Liver (tissue), 9 donors: ENCODE results near the gene ARPC5L. TPM values are rescaled to one million over a fixed set of nuclear protein-coding genes. Genes with fewer than 3 reads are reported as not detected.

Experiments used
- DNase-seq: peaks from one replicate; pipeline ENCODE4 v3.0.0-alpha.2; 2017; ENCODE audit warnings: low spot score
- H3K27ac ChIP-seq, 2 donors: one replicate each; pipeline ENCODE4 v1.7.0; 2013; ENCODE audit warnings: inconsistent platforms in 2 of 2, low read length in 2 of 2, control low read depth in 1 of 2, low read depth in 1 of 2, mild to moderate bottlenecking in 1 of 2
- H3K27me3 ChIP-seq, 4 donors: one replicate each; pipeline versions ENCODE4 v1.6.1 to v1.7.0; 2013; ENCODE audit warnings: low read length in 3 of 4, inconsistent platforms in 1 of 4, mild to moderate bottlenecking in 1 of 4, moderate library complexity in 1 of 4; ENCODE audit not compliant: control insufficient read depth in 4 of 4, insufficient read depth in 4 of 4
- H3K36me3 ChIP-seq, 4 donors: one replicate each; pipeline versions ENCODE4 v1.6.1 to v1.7.0; 2013; ENCODE audit warnings: low read length in 3 of 4, mild to moderate bottlenecking in 3 of 4, low read depth in 1 of 4, moderate library complexity in 1 of 4; ENCODE audit not compliant: control insufficient read depth in 4 of 4, insufficient read depth in 3 of 4
- H3K4me1 ChIP-seq, 4 donors: one replicate each; pipeline versions ENCODE4 v1.6.1 to v1.7.0; 2013; ENCODE audit warnings: low read length in 3 of 4, mild to moderate bottlenecking in 3 of 4, moderate library complexity in 1 of 4; ENCODE audit not compliant: control insufficient read depth in 4 of 4, insufficient read depth in 4 of 4
- H3K4me3 ChIP-seq, 3 donors: one replicate each; pipeline versions ENCODE4 v1.6.1 to v1.7.0; 2013; ENCODE audit warnings: low read length in 3 of 3, control low read depth in 1 of 3, low read depth in 1 of 3, mild to moderate bottlenecking in 1 of 3
- H3K9ac ChIP-seq, 2 donors: one replicate each; pipeline ENCODE4 v1.7.0; 2013; ENCODE audit warnings: low read length in 2 of 2, mild to moderate bottlenecking in 2 of 2, moderate library complexity in 2 of 2, control low read depth in 1 of 2, low read depth in 1 of 2
- H3K9me3 ChIP-seq, 4 donors: one replicate each; pipeline versions ENCODE4 v1.6.1 to v1.7.0; 2013; ENCODE audit warnings: low read length in 3 of 4; ENCODE audit not compliant: control insufficient read depth in 4 of 4
- CTCF ChIP-seq: fragments of 150-350 bp; IDR thresholded peaks from 2 replicates; pipeline ENCODE4 v1.5.1; 2017; ENCODE audit warnings: improper control_type of control experiment, low read depth, low read length; ENCODE audit not compliant: missing input control
- EGR1 ChIP-seq, 2 donors: IDR thresholded peaks; 2 replicates each; pipeline ENCODE4 v1.6.1; 2016 to 2018; ENCODE audit warnings: antibody characterized with exemption in 2 of 2, low read depth in 2 of 2
- FOXA1 ChIP-seq: IDR thresholded peaks from 2 replicates; pipeline ENCODE4 v1.6.1; 2016; ENCODE audit warnings: antibody characterized with exemption
- FOXA2 ChIP-seq: IDR thresholded peaks from 2 replicates; pipeline ENCODE4 v1.6.1; 2016; ENCODE audit warnings: antibody characterized with exemption
- GABPA ChIP-seq, 2 donors: IDR thresholded peaks in 1 of 2; conservative IDR thresholded peaks in 1 of 2; 2 replicates each; pipeline ENCODE4 v1.6.1; 2016; ENCODE audit warnings: antibody characterized with exemption in 2 of 2, mild to moderate bottlenecking in 1 of 2, moderate library complexity in 1 of 2
- HNF4A ChIP-seq, 2 donors: conservative IDR thresholded peaks; 2 replicates each; pipeline ENCODE4 v1.6.1; 2016; ENCODE audit warnings: antibody characterized with exemption in 2 of 2, mild to moderate bottlenecking in 2 of 2
- HNF4G ChIP-seq: IDR thresholded peaks from 2 replicates; pipeline ENCODE4 v1.6.1; 2016; ENCODE audit warnings: antibody characterized with exemption
- JUND ChIP-seq, 2 donors: IDR thresholded peaks; 2 replicates each; pipeline ENCODE4 v1.6.1; 2016; ENCODE audit warnings: antibody characterized with exemption in 2 of 2
- NR2F2 ChIP-seq: IDR thresholded peaks from 2 replicates; pipeline ENCODE4 v1.6.1; 2016; ENCODE audit warnings: antibody characterized with exemption
- RAD21 ChIP-seq, 2 donors: IDR thresholded peaks; 2 replicates each; pipeline ENCODE4 v1.6.1; 2016; ENCODE audit warnings: antibody characterized with exemption in 2 of 2, mild to moderate bottlenecking in 2 of 2
- REST ChIP-seq: IDR thresholded peaks from 2 replicates; pipeline ENCODE4 v1.6.1; 2016; ENCODE audit warnings: antibody characterized with exemption, mild to moderate bottlenecking
- RXRA ChIP-seq, 2 donors: IDR thresholded peaks; 2 replicates each; pipeline ENCODE4 v1.6.1; 2017 to 2018; ENCODE audit warnings: antibody characterized with exemption in 2 of 2, mild to moderate bottlenecking in 1 of 2
- SP1 ChIP-seq: IDR thresholded peaks from 2 replicates; pipeline ENCODE4 v1.6.1; 2018; ENCODE audit warnings: antibody characterized with exemption, mild to moderate bottlenecking
- TAF1 ChIP-seq: conservative IDR thresholded peaks from 2 replicates; pipeline ENCODE4 v1.6.1; 2016; ENCODE audit warnings: antibody characterized with exemption, mild to moderate bottlenecking
- YY1 ChIP-seq: IDR thresholded peaks from 2 replicates; pipeline ENCODE4 v1.6.1; 2016; ENCODE audit warnings: antibody characterized with exemption, mild to moderate bottlenecking
- ZBTB33 ChIP-seq: IDR thresholded peaks from 2 replicates; pipeline ENCODE4 v1.6.1; 2016; ENCODE audit warnings: antibody characterized with exemption
- WGBS: extraction: QIAGEN DNeasy Blood & Tissue Kit; methylation state at CpG from one replicate; pipeline ENCODE4 v1.1.7; 2013; 5-methylcytosine and 5-hydroxymethylcytosine counted together
- polyA plus RNA-seq, 2 donors: library from polyadenylated mRNA; stranded (reverse) in 1 of 2; unstranded in 1 of 2; fragments of 200-250 nt in 1 of 2; fragments of >200 nt in 1 of 2; fragmentation: Nextera tagmentation in 1 of 2; extraction: Ambion mirVana in 1 of 2; gene quantifications; one replicate each; pipeline versions ENCODE4 v1.2.1 to v1.2.3, GENCODE V29; 2013 to 2015
- total RNA-seq, 2 donors: library from RNA; depleted of rRNA; stranded (reverse); fragments of >200 nt; gene quantifications; one replicate each; pipeline ENCODE4 v1.2.3, GENCODE V29; 2014
- TF ChIP-seq, protein P1 (sequence below): IDR thresholded peaks from 2 replicates; pipeline ENCODE4 v1.6.1; 2016; ENCODE audit warnings: antibody characterized with exemption
- TF ChIP-seq, protein P2 (sequence below): IDR thresholded peaks from 2 replicates; pipeline ENCODE4 v1.6.1; 2016; ENCODE audit warnings: antibody characterized with exemption
- donor health status: healthy.
- donor health status: healthy.
- donor health status: healthy.
- donor health status: healthy.
- donor health status: healthy.

ARPC5L gene
- total and polyA plus RNA-seq, 4 donors = 9.3 to 31.2 (median 17.8) TPM

- 80% methylated on average over 18 of the region's 18 CpGs for WGBS
- Histone ChIP-seq H3K27ac (no peak overlapping the region), H3K27me3 (no peaks in the 10 kb centered on the region), H3K4me1 (peaks cover 2 to 21% (median 15%) of the 10 kb centered on the region in 4 donors), H3K9me3 (no peaks in the 10 kb centered on the region), H3K4me3 (no peak overlapping the region), H3K36me3 (peaks cover 15 to 40% (median 25%) of the 10 kb centered on the region in 4 donors), H3K9ac (no peak overlapping the region)
- TF ChIP-seq NR2F2 (no peak), REST (no peak), TAF1 (no peak), HNF4A (conservative IDR thresholded peaks at IDR 0.05) (no peak), FOXA1 (no peak), YY1 (no peak), ZBTB33 (no peak), HNF4G (no peak), GABPA (IDR thresholded peaks at IDR 0.05 in 1 of 2, conservative IDR thresholded peaks at IDR 0.05 in 1 of 2) (no peak), FOXA2 (no peak), RAD21 (IDR thresholded peaks at IDR 0.05) (no peak), EGR1 (IDR thresholded peaks at IDR 0.05; ENCODE audit: low read depth in 2 of 2) (no peak), JUND (IDR thresholded peaks at IDR 0.05) (no peak), SP1 (no peak), CTCF (no peak), RXRA (IDR thresholded peaks at IDR 0.05) (no peak)
- TF ChIP-seq, protein P1, sequence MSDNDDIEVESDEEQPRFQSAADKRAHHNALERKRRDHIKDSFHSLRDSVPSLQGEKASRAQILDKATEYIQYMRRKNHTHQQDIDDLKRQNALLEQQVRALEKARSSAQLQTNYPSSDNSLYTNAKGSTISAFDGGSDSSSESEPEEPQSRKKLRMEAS = no peak
- TF ChIP-seq, protein P2, sequence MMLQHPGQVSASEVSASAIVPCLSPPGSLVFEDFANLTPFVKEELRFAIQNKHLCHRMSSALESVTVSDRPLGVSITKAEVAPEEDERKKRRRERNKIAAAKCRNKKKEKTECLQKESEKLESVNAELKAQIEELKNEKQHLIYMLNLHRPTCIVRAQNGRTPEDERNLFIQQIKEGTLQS = no peak
- no peak for DNase-seq
Measured at GRCh38 chr9:124855566-124855943, 6.4 kb upstream of the ARPC5L start.
